HG02981 (cell line): Measurements from ENCODE around the gene SNX21.

Experiments
- ATAC-seq: cut with Tn5 transposase; IDR thresholded peaks from one replicate; pipeline ENCODE4 v1.9.1; 2021; ENCODE audit warnings: mild to moderate bottlenecking, moderate library complexity; ENCODE audit not compliant: unreplicated experiment

The SNX21 gene

DNA sequence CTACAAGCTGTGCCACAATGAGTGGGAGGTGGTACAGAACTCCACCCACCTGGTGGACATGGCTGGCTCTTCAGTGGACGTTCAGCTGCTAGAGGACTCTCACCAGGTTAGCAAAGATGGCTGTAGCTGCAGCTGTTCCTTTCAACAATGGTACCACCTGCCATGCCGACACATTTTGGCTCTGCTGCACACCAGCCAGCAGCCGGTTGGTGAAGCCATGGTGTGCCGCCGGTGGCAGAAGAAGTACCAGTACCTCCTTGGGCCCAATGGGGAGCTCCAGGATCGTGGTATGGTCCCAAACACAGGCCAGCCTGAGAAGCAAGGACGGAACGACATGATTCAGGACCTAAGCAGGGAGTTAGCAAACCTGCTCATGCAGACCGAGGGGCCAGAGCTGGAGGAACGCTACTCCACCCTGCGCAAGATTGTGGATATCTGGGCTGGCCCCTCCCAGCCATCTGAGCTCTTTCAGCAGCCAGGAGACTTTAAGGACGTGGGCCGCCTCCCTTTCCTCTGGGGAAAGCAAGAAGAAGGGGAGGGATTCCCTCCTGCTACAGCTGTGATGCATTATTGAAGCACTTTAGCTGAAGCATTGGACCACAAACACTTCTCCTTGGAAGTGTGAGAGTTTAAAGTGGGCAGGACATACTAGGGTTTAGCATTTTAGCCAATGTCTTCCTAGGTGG is 44.6 kb downstream of the SNX21 start:
- no peak for ATAC-seq

DNA sequence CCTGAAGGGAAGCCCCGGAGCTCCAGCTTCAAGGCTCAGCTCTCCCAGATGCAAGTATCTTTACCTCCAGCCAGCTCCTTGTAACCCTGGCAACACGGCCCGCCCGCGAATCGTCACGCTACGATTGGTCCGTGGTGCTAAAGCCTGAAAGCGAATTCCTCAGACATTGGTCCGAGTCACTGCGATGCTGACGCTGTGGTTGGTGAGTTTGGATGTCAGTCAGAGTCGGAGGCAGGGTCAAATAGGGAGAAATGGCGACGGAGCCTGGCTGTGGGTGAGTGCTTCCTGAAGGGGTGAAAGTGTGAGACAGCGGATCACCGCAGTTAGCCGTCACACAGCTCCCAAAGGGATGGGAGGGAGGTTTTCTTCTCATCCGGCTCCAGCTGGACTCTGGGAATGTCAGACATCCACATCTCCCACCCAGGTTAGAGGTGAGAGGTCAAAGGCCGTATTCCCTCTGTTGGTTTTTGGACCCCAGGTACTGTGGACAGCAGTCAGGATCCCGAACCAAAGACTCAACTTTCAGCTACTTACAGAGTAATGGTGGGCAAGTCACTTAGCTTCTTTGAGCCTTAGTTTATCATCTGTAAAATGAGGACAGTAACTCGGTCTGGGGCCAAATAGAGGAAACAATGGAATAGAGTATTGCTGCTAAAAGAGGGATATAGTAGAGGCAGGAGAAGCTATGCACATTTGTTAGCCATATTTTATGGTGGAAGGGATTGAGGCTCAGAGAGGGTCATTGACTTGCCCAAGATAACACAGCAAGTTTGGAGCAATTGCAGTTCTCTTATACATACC is 47.6 kb downstream of the SNX21 start, which contains the start of gene ZSWIM1:
Gene ZSWIM1, plus strand, starts transcription at position 240 of the 801 bp plus-strand sequence. CDS start 1,366 bp downstream, outside the sequence.
- ATAC-seq = peak; percentile 99

DNA sequence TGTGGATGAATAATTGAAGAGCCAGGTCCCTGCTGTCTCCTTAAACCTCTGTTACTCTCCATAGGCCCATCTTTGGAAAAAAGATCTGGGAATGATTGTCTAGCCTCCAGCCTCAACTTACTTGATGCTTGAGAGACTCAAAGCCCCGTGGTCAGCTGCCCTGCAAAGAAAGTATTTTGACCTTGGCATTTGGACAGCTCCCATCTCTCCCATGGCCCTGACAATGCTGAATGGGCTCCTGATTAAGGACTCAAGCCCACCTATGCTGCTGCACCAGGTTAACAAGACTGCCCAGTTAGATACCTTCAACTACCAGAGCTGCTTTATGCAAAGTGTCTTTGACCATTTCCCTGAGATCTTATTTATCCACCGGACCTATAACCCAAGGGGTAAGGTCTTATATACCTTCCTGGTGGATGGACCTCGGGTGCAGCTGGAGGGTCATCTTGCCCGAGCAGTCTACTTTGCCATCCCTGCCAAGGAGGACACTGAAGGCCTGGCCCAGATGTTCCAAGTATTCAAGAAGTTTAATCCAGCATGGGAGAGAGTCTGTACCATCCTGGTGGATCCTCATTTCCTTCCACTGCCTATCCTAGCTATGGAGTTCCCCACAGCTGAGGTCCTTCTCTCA is 49.0 kb downstream of the SNX21 start:
- no peak for ATAC-seq

DNA sequence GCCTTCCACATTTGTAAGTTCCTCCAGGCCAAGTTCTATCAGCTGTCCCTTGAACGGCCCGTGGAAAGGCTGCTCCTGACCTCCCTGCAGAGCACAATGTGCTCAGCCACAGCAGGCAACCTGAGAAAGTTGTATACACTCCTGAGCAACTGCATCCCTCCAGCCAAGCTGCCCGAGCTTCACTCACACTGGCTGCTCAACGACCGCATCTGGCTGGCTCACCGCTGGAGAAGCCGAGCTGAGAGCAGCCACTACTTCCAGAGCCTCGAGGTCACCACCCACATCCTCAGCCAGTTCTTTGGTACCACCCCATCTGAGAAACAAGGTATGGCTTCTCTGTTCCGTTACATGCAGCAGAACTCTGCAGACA is 49.5 kb downstream of the SNX21 start:
- ATAC-seq = no peak

- no peak for ATAC-seq
These were observed 53.2 kb downstream of the SNX21 start for GRCh38 chr20:45886590-45887345.

- no peak for ATAC-seq
These were observed 53.7 kb downstream of the SNX21 start, which contains the start of gene SPATA25 for GRCh38 chr20:45887346-45887715. SPATA25 (minus strand) TSS chr20:45887622; CDS start chr20:45887590, 32 bp downstream.

DNA sequence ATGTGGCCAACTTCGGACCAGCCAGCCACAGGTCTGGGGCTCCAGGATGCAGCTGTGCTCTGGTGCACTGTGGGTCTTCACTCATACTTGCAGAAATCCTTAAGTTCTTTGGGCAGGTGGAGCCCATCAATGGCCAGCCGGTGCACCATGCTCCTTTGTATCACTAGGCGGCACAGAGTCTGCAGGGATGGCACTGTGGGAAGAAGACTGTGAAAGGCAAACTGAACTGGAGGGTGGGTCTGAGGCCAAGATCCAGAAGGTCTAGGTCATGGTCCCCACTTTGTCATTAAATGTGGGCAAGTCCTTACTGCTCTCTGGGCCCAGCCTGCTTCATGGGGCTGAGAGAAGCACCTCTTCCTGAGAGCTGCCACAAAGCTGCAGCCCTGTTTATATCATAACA is 55.1 kb downstream of the SNX21 start:
- ATAC-seq = no peak

DNA sequence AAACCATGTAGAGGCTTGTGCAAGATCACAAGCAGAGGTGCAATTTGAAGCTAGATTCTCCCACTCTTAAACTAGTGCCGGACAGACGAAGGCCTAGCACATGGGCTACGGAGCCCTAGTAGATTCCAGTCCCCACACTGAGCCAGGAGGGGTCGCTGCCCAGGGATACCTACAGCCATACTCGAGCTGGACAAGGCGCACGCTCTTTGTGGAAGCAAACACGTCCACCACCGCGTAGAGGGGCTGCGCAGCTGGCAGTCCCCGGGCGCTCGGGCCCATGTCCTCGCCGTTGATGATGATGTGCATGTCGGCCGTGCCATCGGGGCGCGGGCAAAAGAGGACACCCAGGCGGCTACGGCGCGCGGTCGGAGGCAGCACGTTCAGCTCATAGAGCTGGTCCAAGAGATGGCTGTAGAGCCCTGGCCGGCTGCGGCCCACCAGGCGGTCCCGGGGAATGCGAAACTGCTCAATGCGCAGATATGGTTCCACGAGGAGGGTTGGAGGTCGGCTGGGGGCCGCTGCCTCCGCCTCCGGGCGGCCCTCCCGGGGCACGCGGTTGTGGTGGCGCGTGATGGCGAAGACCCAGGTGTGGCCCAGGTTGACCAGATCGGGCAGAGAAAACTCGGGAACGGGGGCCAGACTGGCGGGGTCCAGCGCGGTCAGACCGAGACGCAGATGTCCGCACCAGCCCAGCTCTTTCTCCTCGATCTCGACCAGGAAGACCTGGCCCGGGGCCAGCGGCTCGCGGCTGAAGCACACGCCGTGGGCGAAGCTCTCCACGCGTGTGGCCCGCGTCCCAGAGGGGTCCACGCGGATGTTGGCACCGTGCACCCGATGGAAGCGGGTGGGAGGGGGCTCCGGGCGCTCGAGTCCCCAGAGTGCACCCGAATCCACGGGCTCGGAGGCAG is 56.7 kb downstream of the SNX21 start:
- ATAC-seq = no peak

DNA sequence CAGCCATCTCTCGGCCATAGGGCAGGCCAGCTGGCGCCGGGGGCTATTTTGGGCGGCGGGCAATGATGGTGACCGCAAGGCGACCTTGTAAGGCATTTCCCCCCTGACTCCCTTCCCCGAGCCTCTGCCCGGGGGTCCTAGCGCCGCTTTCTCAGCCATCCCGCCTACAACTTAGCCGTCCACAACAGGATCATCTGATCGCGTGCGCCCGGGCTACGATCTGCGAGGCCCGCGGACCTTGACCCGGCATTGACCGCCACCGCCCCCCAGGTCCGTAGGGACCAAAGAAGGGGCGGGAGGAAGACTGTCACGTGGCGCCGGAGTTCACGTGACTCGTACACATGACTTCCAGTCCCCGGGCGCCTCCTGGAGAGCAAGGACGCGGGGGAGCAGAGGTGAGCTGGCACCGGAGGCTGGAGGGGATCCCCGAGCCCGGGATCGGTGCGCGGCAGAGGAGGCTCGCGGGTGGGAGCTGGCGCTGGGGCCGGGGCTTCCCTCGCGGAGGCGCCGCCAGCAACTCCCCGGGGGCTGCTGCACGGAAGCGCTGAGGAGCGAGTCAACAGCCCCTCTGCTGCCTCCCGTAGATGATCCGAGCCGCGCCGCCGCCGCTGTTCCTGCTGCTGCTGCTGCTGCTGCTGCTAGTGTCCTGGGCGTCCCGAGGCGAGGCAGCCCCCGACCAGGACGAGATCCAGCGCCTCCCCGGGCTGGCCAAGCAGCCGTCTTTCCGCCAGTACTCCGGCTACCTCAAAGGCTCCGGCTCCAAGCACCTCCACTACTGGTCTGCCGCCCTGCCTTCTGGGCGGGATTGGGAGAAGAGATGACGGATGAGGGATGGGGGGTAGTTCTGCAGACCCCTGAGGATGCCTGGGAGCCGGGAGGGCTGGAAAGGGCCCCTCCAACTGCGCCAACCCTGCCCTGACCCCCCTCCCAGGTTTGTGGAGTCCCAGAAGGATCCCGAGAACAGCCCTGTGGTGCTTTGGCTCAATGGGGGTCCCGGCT is 57.7 kb downstream of the SNX21 start, which contains the start of the genes CTSA and NEURL2:
Gene CTSA, plus strand, starts transcription at position 351 of the 999 bp plus-strand sequence. Its CDS starts 234 bp downstream, at position 585.
Gene NEURL2, minus strand, starts transcription at position 224 of the 999 bp plus-strand sequence. Its CDS starts 217 bp downstream, at position 7.
- ATAC-seq = peak; percentile 70

GRCh38 chr20:45892049-45892825 is 58.6 kb downstream of the SNX21 start:
- ATAC-seq = no peak
